HG02642 (cell line): ENCODE measurements around the gene ZCCHC24.

ENCODE experiments used
- ATAC-seq: cut with Tn5 transposase; IDR thresholded peaks from one replicate; pipeline ENCODE4 v1.9.1; 2021; ENCODE audit warnings: mild to moderate bottlenecking; ENCODE audit not compliant: unreplicated experiment, poor library complexity

The ZCCHC24 gene

DNA sequence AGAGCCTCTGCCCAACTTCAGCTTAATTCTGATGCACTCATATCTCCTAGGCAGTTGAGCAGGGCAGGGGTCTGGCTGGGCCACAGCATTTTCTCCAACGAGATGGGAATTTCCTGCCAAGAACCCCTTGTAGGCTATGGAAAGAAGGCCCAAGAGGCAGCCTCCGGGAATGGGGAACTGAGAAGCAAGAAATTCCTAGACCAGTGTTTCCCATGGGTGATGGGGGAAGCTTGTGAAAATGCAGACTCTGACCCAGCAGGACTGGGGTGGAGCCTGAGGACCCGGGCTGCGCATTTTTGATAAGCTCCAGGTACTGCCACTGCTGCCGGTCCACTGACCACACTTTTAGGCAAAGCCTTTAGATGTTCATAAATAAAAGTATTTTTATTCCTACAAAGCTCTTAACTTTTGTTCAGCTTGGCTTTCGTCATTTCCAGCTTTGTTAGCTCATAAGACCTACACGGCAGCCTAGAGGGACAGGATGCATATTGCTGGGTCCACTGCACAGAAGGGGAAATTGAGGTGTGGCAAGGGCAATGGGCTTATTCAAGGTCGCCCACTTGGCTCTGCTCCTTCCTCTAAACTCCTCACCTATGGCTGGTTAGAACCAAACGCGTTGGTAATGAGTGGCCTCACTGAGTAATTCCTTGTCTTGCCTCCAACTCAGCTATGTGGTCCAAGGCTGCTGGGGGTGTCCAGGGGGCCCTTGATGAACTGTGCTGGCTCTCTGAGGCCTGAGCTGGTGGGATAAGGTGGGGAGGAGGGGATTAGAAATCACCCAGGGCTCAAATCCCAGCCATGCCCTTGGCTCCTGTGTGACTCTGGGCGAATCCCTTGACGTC is 29.5 kb downstream of the ZCCHC24 start:
- ATAC-seq: no peak

DNA sequence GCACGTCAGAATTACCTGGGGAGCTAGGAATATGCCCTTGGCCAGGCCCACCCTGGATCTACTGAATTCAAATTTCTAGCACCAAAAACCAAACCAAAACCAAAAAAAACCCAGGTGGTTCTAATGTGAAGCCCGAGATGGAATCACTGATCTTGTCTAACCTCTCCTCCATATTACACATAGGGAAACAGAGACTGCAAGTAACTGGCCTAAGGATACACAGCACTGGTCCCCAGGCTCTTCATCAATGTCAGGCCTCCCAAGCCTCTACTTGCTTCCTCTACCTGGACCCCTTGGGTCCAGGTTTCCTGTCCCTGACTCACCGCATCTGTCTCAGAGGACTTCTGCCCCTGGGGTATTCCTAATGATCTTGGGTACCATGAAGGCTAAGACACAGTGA is 30.7 kb downstream of the ZCCHC24 start:
- no peak for ATAC-seq

DNA sequence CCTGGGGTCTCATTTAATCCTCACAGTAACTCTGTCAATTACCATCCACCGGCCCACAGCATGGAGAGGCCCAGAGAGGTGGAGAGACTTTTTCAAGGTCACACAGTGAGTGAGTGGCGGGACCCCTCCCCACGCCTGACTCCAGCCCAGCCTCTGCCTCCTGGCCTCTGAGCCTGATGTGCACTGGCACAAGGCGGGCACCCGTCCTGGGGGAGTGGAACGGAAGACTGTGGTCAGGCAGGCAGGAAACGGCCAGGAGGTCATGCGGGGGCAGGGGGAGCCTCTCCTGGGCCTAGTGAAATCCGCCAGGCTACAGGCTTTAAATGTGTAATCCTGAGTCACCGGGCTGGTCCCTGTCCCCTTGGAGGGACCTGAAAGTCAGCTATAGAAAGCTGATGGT is 32.2 kb downstream of the ZCCHC24 start:
- ATAC-seq: no peak

DNA sequence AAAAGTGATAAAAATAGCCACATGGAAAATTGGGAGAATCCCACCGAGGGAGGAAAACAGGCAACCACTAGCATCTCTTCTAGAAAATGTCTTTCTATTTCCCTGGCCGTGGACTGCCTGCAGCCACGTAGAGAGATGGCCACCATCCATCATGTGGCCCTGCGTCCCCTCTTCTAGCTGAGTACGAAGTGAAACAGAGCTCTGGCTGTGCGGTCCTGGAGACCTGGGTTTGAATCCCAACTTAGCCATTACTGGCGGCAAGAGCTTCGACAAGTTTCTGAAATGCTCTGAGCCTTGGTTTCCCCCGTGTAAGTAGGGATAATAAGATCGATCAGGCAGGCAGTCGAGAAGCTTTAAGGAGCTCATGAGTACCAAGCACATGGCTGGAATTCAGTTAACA is 32.9 kb downstream of the ZCCHC24 start:
- ATAC-seq: no peak

DNA sequence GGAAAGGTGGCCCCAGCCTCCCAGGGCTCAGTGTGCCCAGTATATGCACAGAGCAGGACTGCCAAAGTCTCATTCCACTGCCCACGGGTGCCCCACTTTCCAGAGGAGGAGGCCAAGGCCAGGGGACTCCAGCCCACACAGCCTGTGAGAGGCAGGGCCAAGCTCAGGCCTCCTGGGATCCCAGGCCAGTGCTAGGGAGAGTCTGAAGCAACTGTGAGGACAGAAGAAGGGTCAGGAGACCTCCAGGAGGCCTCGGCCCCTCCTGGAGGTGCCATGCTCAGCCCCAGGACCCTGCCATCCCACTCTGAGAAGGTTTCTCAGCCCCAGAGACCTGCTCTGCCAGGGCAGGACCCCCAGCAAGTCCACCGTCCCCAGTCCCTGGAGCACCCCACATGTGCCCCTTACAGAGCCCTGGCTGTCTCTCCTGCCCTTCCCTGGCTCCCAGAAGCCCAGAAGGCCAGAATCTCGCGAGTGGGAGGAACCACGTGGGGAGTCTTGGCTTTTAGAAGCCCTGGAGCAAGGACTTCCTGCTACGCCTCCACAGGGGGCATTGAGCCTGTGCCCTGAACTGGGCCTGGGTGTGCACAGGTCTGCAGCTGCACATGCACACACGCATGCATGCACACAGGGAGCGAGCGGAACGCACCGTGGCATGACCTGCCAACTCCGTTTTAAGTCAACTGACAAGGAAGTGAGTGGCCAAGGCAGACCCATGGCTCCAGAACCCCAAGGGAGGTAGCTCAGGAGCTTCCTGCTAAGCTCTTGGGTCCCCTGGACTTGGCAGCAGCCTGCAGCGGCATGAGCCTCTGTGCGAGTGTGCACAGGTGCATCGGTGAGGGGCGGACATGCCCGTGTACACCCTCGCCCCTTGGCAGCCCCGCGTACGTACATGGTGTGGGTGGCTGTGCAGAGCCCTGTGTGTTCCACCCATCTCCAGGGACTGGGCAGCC is 33.6 kb downstream of the ZCCHC24 start:
- no peak for ATAC-seq

DNA sequence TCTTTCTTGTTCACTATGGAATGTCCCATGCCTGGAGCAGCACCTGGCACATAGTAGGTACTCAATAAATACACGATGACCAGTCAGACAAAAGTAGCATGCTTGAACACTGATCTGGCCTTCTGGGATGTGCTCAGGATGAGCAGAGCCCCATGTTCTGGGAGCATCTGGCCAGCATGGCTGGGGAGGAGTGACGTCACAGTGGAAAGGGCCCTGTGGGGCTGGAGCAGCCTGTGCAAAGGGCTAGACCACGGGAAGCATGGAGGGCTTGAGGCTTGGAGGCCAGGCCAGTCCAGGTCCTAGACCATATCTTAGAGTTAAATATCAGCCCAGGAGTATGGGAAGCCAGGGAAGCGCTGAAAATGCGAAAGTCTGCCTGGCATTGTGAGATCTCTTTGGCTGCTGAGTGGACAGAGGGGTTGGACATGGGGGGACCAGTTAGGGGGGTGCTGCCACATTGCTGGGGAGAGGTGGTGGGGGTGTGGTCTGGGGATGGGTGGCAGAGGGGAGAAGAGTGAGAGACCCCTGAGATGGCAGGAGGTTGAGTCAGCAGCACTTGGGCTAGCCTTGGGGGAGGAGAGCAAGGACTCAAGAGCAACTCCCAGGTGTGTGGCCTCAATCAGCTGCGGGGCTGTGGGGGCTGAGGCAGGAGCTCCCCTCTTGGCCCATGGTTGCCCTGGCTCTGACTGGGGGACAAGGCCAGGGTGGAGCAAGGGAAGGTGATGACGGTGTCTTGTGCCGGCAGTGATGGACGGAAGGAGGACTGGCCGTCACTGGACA is 34.9 kb downstream of the ZCCHC24 start:
- no peak for ATAC-seq

DNA sequence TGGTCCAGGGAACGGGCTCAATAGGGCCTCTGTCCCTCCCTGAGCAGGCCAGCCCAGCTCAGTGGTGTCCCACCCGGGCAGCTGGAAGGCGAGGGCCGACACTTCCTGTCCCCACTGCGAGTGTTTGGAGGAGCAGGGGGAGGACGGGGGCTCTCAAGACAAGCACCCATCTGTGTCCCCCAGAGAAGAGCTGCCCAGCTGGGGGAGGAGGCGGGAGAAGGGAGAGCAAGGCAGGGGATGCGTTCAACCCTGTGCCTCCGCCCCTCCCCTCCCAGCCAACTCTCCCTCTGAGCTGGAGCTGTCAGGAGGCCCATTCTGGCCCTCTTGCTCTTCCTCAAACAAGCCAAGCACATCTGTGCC is 35.7 kb downstream of the ZCCHC24 start:
- ATAC-seq: no peak

DNA sequence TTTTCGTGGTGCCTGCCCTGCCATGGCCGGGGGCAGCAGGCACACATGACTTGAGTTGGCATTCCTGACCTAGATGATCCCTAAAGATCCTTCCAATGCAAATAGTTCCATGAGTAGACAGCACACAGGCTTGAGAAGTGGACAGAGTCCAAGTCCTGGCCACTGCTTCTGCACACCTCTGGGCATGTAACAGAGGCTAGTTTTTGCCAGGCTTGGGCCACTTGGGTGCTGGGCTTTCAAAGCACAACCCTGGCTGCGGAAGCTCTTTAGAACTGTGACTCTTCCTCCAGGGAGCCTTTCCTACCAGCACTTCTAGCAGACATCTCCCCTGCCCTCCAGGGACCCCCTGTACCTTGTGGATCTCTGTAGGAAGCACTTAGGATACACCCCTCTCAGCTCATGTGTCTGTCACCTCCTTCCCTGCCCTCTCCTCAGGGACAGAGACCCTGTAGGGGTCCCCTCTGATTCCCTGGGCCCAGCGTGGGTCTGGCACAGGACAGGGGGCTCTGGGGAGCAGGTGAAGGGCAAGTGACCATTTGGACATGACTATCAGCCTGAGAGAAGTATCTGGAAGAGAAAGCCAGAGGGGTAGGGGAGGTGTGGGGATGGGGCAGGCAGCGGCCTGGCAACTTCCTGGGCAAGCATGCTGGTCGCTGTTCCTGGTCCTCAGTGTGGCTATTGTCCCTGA is 36.2 kb downstream of the ZCCHC24 start:
- no peak for ATAC-seq

DNA sequence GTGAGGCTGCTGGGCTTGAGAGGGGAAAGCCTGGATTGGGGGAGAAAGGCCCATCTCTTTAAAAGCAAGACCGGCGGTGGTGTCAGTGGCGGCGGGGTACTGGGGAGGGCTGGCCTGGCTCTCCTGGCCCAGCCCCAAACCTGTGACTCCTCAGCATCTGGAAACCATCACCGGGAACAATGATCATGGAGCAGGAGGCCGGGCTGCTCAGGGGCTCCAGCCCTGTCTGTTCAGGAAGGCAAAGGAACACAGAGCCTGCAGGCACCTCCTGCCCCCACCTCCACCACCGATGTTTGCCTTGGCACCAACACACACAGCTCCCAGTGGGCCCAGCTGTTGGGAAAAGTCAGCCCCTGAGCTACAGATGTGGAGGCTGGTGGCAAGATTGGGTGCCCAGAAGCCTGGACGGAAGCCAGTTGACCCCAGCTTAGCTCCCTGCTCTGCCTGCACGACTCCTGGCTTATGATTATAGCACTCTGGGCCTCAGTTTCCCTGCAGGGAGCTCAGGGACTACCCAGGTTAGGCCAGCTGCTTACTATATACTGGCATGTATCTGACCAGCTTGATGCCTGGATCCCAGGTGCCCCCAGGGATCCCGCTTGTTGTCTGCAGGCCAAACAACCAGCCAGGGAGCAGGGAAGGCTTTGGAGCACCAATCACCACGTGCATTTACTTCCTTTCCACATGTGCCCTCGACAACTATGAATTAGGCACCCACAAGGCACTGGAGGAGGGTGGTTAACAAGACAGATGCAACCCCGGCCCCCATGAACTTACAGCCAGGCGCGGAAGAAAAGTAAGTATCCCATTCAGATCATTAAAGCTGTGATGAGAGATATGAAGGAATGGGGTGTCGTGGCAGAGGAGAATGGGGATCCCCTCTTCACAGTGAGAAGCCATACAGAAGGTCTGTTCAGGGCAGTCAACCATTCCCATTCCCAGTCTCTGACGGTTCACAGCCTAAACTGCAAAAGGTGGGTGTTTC is 37.3 kb downstream of the ZCCHC24 start:
- no peak for ATAC-seq

DNA sequence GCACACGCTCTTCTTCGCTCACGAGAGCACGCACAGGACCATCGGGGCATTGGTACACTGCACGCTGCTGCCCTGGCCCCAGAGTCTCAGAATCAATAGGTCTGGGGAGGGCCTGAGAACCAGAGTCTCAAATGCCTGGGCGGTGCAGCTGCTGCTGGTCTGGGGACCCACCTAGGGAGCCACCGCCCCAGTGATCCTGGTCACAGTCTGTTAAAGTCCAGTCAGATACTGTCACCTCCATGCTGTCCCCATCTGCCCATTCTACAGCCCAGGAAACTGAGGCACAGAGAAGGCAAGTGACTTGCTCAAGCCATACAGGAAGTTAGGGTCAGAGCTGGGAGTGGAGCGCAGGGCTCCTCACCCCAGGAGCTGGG is 38.0 kb downstream of the ZCCHC24 start:
- no peak for ATAC-seq

DNA sequence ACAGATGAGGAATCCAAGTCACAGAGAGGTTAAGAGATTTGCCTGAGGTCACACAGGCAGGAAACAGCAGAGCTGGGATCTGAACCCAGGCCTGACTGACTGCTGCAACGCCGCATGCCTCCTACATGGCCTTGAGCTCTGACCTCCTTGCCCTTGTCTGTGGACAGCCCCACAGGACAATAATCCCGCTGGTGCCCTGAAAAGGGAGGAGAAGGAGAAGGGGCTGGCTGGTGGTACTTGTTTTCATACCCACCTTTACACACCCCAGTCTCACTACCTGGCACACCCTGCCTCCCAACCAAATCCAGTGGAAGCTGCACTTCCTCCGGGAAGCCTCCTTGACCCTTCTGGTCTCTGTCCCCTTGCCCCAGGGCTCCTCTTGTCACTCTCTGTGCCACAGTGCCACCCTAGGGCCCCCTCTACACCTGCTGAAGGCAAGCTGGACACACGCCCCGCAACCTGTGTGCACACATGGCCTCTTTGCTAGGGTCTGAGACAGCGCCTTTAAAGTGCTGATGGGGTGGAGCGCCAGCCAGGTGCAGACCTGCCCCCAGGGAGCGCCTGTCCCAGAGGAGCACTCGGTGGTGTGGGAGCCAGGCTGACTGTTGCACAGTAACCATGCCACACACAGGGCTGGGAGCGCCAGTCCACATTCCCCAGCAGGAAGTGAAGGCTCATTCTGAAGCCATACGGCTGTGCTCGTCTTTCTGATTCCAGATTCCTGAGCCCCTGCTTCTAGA is 38.6 kb downstream of the ZCCHC24 start:
- no peak for ATAC-seq

DNA sequence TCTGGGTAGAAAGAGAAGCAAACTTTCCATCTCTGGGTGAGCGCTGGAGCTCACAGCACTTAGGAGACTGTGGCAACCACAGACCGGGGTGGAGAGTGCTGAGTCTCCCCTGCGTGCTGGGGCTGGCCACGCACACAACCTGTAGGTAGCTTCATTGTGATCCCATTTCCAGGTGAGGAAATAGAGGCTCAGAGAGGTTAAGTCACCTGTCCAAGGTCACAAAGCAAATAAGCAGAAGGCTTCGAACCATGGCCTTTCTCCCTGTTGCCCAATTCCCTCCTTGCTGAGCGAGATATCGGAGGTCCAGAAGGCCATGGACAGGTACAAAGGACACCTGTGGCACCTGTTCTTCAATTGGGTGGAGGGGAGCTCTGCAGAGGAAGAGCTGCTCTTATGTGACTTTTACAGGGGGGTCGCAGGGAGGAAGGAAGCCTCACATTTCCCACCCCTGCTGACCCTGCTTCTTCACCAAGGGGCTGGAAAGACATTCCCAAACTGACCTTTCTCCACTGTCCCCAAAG is 39.4 kb downstream of the ZCCHC24 start:
- ATAC-seq: no peak

DNA sequence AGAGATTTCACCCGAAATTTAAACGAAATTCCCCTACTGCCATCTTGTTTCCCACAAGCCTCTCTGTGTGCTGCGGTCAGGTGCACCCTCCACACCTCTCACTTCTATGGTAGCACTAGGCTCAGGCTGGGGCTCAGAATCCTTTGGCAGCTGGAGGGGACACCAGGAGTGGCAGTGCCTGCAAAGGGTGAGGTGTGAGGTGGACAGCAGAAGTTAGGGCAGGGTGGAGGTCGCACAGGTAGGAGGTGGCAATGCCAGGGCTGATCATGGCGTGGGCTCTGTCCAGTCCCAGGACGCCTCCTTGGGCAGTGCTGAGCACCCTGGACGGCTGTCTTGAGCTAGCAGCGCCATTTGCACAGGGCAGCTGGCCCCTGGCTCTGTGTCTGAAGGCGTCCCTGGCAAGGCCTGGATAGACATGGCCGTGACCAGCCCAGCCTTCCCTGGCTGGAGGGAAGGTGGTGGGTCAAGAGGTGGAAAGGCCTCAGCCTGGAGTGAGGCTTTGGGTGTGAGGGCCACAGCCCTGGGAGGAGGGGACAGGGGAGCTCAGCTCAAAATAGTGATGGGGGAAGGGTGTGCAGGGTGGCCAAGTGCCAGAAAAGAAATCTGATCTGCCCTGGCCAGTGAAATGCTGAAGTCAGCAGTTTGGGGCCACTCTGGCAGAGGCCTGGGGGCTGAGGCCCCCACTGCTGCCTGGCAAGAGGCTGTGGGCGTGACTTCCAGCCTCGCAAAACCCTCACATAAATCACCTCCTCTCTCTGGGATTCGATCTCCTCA is 40.0 kb downstream of the ZCCHC24 start:
- ATAC-seq: no peak

DNA sequence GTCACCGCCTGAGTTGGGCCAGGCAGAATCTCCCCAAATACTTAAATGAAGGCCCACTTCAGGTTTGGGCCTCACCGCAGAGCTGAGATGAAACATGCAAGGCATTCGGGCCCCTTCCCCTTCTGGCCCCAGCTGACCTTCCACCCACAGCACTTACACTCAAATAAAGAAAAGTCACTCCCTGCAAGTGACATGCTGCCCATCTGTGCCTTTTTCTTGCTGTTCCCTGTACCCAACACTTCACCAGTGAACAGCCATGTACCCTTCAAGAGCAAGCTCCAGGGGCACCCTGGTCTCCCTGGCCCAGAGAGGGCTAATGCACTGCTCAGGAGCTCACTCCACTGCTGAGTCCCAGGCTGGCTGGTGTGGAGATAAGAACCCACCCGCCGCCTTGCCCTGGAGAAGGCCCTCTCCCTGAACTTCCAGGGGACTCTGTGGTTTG is 40.7 kb downstream of the ZCCHC24 start:
- ATAC-seq: no peak

DNA sequence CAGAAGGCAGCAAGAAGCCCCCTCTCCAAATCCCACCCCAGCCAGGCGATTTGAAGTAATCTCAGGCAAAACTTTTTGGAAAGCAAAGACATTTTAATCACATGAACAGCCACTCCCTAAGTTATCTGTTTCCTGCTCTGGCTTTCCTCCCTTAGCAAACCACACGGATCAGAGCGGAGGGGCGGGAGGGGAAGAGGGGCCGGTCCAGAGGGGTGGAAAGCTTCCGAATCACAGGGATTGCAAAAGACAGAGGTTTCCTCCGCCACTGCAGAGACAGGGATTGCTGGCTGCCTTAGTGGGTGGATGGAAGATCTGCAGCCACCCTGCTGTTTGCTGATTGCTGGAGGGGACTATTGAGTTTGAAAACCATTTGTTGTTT is 41.2 kb downstream of the ZCCHC24 start:
- ATAC-seq: no peak

DNA sequence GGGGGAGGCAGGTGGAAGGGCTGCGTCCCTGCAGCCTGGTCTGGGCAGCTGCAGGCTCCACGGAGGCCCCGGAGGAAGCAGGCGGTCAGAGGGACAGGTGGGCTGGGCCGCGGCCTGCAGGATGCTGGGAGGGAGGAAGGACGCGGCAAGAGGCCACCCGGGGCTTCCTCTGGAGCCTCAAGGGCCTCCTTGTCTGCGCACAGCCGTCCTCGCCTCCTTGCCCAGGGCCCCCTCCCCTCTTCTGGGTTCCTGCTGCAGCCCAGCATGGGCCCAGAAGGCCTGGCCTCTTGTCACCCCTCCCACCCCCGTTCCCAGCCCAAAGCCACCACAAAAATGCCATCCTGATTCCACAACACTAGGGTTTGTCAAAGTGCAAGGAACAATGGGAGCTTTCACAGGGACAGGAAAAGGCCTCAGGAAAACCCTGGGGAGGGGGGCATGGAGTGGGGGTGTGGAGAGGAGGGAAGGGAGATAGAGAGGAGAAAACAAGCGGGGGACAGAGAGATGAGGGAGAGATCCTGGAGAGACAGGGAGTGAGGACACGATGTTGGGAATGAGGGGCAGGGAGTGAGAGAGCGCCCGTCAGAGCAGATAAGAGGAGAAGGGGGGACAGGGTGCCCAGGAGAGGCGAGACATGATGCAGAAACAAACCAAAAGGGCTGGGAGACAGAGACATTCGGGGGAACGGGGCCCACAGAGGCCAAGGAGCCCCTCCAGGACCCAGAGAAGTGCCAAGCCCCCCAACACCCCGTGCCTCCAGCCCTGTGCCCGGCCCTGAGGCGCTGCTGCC is 41.8 kb downstream of the ZCCHC24 start:
- ATAC-seq: no peak

DNA sequence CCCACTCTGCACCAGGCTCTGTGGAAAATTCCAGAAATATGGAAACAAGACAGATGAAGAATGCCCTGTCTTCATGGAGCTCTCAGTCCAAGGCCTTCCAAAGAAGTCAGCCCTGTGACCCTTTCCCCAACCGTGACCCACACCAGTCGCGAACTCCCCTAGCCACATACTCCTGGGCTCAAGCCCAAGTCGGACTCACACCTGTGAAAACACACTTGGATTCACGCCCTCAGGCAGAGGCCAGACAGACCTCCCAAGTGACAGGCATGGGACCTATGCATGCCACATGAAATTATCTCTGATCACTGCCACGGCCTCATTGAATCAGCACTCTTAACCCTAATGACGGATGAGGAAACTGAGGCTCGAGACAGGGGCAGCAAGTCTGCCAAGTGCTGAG is 42.5 kb downstream of the ZCCHC24 start:
- ATAC-seq: no peak
